Eye (tissue), 1 donor: ENCODE data around the gene CEP250.
"Not testable (repeated sequence)": the region's sequence is repeated elsewhere in the genome, so short reads cannot be mapped to it uniquely, and the experiment has no call there.

Source experiments
- DNase-seq: peaks from one replicate; pipeline ENCODE4 v3.0.0-alpha.2; 2015

The CEP250 gene

DNA sequence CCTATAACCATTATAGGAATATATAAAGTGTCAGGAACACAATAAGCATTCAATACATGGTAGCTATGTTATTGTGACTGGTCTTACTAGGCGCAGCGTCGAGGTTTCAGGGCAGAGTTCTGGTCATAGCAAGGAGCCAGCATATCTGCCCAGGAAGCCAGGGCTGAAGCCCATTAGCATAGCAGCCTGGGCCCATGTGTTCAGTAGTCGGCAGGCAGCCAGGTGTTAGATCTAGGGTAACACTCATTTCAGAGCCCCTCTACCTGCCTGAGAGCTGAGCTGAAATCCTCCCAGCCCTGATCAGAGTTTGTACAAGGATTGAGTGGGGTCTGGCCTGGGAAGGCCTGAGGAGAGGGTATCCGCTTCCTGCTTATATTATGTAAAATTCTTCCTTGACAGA, 41.9 kb downstream of the CEP250 start:
- DNase-seq, result no peak

DNA sequence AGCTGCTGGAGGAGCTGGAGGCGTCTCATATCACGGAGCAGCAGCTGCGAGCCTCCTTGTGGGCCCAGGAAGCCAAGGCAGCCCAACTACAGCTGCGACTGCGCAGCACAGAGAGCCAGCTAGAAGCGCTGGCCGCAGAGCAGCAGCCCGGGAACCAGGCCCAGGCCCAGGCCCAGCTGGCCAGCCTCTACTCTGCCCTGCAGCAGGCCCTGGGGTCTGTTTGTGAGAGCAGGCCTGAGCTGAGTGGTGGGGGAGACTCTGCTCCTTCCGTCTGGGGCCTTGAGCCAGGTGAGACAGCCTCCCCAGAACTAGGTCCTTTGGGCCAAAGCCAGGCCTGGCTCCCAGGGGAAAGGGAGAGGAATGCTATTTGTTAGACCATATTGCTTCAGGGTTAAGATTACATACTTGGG, 42.4 kb downstream of the CEP250 start:
- DNase-seq, result peak; percentile 14

DNA sequence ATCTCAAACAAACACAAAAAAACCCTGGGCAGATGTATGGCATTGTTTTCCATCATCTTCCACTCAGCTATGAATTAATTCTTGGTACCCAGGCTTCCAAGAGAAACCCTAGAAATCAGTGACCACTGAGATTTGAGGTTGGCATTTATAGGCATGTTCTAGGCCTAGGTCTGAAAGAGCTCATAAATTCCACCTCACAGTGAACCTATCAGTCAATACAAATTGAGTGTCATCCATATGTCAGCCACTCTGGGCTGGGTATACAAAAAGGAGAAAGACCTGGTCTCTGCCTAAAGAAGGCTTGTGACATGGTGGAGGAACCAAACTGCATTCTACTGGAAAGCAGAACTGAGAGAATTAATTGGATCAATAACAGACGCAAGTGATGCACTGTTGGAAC, 43.9 kb downstream of the CEP250 start:
- DNase-seq, result no peak

DNA sequence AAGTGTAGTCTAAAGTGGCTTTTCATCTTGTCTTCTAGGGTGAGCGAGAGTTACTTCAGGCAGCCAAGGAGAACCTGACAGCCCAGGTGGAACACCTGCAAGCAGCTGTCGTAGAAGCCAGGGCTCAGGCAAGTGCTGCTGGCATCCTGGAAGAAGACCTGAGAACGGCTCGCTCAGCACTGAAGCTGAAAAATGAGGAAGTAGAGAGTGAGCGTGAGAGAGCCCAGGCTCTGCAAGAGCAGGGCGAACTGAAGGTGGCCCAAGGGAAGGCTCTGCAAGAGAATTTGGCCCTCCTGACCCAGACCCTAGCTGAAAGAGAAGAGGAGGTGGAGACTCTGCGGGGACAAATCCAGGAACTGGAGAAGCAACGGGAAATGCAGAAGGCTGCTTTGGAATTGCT, 47.0 kb downstream of the CEP250 start:
- no peak for DNase-seq

DNA sequence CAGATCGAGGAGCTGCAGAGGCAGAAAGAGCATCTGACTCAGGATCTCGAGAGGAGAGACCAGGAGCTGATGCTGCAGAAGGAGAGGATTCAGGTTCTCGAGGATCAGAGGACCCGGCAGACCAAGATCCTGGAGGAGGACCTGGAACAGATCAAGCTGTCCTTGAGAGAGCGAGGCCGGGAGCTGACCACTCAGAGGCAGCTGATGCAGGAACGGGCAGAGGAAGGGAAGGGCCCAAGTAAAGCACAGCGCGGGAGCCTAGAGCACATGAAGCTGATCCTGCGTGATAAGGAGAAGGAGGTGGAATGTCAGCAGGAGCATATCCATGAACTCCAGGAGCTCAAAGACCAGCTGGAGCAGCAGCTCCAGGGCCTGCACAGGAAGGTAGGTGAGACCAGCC, 47.9 kb downstream of the CEP250 start:
- no peak for DNase-seq

DNA sequence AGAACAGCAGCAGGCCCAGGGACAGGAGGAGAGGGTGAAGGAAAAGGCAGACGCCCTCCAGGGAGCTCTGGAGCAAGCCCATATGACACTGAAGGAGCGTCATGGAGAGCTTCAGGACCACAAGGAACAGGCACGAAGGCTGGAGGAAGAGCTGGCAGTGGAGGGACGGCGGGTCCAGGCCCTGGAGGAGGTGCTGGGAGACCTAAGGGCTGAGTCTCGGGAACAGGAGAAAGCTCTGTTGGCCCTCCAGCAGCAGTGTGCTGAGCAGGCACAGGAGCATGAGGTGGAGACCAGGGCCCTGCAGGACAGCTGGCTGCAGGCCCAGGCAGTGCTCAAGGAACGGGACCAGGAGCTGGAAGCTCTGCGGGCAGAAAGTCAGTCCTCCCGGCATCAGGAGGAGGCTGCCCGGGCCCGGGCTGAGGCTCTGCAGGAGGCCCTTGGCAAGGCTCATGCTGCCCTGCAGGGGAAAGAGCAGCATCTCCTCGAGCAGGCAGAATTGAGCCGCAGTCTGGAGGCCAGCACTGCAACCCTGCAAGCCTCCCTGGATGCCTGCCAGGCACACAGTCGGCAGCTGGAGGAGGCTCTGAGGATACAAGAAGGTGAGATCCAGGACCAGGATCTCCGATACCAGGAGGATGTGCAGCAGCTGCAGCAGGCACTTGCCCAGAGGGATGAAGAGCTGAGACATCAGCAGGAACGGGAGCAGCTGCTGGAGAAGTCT, 48.6 kb downstream of the CEP250 start:
- no peak for DNase-seq

DNA sequence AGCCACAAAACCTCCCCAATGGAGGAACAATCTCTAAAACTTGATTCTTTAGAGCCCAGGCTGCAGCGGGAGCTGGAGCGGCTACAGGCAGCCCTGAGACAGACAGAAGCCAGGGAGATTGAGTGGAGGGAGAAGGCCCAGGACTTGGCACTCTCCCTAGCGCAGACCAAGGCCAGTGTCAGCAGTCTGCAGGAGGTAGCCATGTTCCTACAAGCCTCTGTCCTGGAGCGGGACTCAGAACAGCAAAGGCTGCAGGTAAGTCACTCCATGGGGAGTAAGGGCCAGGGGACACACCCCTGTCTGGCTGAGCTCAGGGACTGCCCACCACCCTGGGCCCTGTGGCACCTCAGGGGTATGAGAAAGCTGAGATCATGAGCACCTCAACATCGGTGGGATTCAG, 49.4 kb downstream of the CEP250 start:
- DNase-seq, result no peak

DNA sequence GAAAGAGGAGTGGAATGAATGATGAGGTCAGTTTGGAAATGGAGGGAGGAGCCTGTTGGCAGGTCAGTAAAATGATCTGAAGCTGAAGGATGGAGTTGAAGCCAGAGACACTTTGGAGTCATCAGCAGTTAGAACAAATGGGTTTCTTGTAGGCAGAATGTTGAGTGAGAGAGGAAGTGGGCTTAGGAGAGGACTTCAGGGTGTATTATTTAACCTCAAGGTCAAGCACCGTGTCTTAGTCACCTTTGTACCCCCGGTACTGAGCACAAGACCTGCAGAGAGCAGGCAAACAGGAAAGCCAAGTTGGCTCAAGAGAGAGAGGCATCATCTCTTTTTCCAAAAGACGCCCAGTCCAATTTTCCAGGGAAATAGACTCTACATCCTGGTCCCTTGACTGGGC, 50.8 kb downstream of the CEP250 start:
- DNase-seq, result no peak

DNA sequence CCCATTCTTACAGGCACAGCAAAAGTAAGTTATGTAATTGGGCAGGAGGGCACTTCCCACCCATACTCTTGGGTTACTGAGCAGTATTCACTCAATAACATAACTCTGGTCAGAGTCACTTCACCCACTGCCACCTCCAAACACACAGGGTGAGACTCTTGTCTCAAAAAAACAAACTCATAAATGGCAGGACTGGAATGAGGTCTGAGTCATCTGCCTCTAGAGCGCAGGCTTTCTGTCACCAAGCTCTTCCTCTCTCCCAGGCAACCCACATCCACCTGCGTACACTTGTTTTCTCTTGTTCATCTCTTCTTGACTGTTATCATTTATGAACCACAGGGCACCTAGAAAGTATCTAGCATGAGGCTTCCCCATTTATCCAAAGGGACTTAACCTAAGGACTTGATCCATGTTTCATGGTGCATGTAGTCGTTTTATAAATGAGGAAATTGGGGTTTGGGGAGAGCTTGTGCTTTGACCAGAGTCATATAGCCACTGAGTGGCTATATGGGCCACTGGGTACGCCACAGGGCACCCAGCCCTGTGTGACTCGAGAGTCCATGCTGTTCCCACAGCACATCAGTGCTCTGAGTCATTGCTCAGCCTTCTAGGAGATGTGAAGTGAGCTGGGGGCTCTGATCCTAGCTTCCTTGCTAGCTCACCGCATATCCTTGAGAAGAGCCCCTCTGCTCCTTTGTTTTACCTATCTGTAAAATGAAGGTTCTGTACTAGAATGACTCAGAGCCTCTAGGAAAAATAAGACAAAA, 51.7 kb downstream of the CEP250 start:
- DNase-seq, result no peak

DNA sequence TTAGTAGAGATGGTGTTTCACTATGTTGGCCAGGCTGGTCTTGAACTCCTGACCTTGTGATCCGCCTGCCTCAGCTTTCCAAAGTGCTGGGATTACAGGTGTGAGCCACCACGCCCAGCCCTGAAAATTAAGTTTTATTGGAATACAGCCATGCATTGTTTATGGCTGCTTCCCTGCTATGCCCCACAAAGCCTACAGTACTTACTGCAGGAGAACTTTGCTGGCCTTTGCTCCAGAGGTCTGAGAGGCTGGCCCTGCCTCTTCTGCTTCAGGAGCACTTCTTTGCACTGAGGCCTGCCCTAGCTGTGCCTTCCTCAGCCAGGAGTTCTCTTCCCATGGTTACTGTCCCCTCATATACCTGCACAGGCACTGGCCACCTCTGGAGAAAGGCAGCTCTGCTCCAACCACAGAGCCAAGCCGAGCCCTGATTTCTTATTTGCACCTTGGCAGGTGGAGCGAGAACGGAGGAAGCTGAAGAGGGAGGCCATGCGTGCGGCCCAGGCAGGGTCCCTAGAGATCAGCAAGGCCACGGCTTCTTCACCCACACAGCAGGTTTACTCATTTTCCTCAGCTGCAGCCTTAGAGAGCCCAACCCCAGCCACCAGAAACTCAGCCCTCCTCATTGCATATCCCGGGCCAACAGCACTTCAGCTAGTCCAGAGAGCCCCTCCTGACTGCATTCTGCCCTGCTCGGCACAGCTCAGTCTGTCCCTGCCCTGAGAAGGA, 53.3 kb downstream of the CEP250 start:
- DNase-seq, result no peak

DNA sequence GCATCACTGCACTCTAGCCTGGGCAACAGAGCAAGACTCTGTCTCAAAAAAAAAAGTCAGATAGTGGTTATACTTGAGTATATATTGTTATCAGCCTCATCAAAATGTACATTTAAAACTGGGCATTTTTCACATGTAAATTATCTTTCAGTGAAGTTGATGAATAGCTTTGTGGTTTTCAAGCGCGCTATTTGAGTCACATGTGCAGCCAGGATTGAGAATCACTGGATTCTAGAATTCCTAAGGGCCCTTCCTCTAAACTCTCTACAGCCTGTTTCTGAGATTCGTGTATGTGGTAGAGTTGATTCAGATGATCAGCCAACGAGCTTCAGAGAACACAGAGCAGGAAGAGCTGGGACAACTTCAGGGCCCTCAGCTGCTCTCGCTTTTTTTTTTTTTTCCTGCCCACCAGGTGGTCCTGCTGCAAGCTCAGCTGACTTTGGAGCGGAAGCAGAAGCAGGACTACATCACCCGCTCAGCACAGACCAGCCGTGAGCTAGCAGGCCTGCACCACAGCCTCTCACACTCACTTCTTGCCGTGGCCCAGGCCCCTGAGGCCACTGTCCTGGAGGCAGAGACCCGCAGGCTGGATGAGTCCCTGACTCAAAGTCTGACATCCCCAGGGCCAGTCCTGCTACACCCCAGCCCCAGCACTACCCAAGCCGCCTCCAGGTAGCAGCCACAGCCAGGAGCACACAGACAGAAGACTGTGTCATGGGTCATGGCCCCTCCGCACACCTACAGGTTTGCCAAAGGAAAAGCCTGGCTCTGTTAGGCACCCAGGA, 55.7 kb downstream of the CEP250 start:
- no peak for DNase-seq

DNA sequence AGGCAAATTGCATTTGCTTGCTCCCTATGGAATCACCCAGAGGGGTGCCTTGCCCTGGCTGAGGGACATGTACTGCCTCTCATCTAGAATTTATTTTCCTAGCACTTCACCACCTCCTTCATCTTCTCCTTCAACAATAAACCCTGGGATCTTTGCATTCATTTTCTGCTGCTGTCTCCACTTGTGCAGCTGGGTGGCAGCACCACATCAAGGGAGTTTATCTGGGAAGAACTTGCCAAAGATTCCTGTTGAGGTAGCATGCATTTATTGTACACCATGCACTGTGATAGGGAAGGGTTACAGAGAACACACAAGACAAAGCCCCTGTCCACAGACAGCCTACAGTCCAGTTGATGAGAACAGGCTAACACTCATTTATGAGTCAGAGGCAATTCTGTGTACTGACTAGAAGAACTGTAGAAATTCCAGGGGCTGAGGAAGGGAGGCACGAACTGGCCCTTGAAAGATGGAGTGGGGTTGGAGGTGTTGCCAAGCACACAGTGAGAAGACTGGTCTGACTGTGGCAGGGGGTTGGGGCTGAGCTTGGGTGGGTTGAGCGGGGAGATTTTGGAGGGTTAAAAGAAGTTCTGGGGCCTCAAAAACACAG, 56.5 kb downstream of the CEP250 start:
- peak; percentile 52 for DNase-seq

DNA sequence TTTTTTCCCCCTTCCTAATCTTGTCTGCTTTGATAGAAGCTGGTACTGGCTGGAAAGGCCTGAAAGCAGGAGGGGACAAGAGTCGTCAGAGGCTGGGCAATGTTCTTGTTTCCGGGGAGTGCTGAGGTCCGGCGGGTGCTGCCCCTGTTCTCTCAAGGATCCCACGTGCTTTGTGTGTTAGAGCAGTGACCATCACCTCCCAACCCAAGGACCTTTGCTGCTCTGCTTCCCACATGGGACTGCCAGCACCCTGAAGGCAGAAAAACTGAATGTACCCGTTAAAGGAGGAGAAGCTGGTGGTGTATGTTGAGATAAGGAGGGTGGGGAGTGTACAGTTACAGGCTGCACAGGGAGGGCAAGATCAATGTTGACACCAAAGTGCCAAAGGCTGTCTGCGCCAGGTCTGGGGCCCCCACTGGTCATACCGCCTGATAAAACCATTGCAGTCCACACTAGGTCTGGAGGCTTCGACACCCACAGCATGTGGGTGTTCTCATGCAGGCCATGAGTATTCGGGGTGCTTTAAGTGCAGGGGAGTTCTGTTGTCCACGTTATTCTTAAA, 59.1 kb downstream of the CEP250 start:
- no peak for DNase-seq

DNA sequence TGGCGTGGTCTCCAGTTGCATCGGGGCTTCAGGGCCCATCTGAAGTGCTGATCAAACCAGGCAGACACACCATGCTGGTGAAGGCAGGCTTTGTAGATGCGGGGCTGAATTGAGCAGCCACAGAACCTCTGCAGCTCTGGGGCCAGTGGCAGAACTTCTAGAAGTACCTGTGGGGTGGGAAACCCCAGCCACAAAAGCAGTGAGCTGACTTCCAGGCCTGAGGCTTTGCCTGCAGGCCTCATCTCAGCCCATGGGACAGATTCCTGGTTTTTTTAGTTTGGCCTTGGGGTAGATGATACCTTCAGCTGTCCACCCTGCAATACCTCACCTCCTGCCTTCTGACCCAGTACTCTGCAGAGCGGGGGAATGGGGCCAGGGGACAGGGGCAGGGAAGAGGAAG, 59.9 kb downstream of the CEP250 start:
- DNase-seq, result no peak

DNA sequence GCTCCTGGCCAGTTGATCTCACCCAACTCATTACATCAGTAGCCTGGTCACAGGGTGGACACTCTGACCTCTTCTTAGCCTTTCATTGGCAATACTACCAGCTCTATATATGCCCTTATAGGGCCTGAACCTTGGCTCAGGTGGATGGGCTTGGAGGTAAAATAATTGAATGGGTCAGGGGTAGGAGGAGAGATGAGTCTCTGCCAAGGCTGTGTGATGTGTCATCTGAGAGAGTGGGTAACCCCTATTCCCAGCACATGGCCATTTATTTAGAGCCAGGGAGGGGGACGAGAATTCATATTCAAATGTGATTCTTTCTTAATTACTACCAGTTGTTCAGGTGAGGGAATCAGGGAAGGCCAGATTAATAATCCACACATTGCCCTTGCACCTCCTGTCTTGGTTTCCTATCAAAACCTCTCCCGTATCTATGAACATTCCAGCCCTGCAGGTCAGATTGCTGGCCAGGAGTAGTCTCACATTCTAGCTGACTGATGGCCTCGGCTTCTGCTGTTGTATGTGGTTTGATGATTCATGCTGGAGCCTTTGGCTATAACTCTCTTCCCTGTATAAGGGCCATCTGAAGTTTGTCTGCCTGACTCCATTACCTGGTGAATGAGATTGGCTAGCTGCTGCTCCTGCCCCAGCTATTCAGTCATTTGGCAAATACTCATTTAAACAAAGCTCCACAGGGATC, 60.7 kb downstream of the CEP250 start:
- DNase-seq, result no peak

DNA sequence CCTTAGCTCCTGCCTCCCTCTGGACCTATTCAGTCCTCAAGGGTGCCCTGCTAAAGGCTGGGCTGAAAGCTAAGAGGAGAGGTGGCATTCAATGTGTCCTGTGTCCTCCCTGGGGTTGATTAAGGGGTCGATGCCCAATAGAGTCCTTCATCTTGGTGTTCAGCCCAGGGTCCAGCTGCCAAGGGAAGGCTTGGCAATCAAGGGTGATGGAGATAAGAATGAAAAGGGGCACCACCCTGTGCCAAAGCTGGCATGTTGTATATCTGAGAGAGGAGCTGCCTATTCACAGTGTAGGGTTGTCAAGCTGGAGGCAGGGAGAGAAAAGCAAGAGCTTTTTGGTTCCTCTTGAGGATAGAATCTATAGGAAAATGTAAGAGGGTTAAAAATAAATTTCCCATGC, 61.7 kb downstream of the CEP250 start:
- DNase-seq, result no peak

DNA sequence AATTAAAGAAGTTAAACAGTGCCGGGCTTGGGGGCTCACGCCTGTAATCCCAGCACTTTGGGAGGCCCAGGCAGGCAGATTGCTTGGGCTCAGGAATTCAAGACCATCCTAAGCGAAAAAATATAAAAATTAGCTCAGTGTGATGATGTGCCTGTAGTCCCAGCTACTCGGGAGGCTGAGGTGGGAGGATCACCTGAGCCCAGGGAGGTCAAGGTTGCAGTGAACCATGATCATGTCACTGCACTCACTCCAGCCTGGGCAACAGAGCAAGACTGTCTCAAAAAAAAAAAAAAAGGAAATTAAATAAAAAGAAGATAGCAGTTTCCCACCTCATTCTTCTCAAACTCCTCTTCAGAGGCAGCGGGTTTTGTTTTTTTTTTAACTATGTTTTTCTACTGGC, 62.4 kb downstream of the CEP250 start:
- DNase-seq, result not testable (repeated sequence)

DNA sequence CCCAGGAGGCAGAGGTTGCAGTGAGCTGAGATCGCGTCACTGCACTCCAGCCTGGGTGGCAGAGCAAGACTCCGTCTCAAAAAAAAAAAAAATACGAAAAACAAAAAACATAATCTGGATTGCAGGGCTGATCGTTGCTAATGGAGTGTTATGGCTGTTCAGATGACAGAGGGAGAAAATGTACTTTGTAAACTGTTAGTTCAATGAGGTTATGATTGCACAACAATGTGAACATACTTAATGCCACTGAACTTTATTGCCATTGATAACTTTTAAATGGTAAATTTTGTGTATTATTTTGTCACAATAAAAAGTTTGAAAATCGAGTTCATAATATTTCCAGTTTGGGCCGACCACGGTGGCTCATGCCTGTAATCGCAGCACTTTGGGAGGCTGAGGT, 63.6 kb downstream of the CEP250 start:
- no peak for DNase-seq

DNA sequence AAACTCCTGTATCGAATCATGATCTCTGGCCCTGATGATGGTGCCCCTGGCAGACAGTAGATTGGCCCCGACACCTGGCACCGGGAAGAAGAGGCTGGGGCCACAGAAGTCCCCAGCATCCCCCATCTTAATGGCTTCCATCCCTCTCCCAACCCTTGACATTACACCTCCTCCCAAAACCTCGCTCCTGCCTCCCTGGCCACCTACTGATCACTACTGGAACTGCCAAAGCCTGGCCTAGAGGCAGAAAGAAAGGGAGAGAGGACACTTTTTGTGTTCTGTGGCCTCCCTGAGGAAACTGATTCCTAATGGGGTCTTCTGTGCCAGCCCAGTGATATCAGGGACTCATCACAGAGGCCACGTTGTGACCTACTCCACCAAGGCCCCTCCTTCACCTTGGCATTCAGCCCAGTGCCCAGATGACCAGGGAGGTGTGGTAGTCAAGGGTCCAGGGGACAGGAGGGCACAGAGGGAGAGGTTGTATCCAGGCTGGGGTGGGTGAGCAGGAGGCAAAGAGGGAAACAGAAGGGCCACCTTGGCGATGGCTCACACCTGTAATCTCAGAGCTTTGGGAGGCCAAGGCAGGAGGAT, 68.0 kb downstream of the CEP250 start:
- DNase-seq, result no peak

DNA sequence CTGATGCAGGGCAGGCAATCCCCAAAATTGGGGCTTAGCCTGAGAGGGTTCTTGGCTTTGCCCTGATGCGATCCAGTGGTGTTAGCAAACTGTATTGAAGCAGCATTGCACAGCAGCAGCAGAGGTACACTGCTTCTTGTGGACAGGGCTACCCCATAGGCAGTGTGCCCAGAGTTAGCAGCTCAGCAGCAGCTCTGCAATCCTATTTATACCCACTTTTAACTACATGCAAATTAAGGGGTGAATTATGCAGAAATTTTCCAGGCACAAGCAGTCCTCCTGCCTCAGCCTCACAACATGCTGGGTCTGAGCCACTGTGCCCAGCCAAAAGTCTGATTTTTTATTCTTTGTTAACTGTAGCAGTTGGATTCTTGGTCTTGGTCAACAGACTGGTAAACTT, 70.2 kb downstream of the CEP250 start:
- no peak for DNase-seq

DNA sequence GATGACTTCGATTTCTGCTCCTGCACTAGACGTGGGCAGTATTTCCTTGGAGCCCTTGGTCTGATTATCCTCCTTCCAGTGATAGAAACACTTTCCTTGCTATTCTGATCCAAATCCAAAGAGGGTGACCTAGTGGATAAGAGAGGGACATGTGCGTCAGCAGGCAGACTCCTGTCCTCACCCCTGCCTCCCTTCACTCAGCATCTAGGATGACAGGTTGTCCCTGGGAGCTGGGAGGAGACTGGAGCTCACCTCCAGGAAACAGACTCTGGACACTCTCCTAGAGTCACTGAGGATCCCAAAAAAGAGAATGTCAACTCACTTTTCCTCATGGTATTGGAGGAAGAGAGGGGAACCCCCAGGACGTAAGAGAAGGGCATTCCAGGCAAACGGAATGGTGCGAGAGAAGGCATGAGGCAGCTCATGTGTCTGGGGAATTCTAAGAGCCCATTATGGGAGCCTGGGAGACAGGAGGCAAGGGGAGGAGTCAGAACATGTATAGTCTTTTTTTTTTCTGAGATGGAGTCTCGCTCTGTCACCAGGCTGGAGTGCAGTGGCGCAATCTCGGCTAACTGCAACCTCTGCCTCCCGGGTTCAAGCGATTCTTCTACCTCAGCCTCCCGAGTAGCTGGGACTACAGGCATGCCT, 71.8 kb downstream of the CEP250 start:
- DNase-seq, result no peak
